ENCODE data around the gene TCEANC2. TPM values are rescaled to one million over a fixed set of nuclear protein-coding genes. Genes with fewer than 3 reads are reported as not detected.

TCEANC2 gene
- total RNA-seq, 1 experiment from 2014 or later = 5.3 TPM

- Histone ChIP-seq H2BK12ac (ENCODE audit: insufficient read length, low read depth, low read length) (no peak overlapping the region), H3K79me2 (ENCODE audit: insufficient read depth, low read length) (no peaks in the 10 kb centered on the region), H3K56ac (ENCODE audit: insufficient read length, low read depth, low read length) (no peak overlapping the region), H2BK5ac (ENCODE audit: insufficient read length, low read length) (no peak overlapping the region), H3K4me1 (ENCODE audit: insufficient read depth, low read length) (no peaks in the 10 kb centered on the region), H3K18ac (ENCODE audit: insufficient read length, low read depth, low read length) (no peak overlapping the region), H4K91ac (ENCODE audit: insufficient read length, low read depth, low read length) (no peak overlapping the region), H3K27me3 (ENCODE audit: insufficient read depth, low read length) (no peaks in the 10 kb centered on the region), H3K4ac (ENCODE audit: low read depth, low read length) (no peak overlapping the region), H3K23ac (ENCODE audit: insufficient read length, low read depth, low read length) (no peak overlapping the region), H3K79me1 (ENCODE audit: insufficient read depth, low read depth, low read length, poor library complexity, severe bottlenecking) (no peaks in the 10 kb centered on the region), H3K14ac (ENCODE audit: insufficient read depth, low read length) (no peak overlapping the region), H3K9ac (ENCODE audit: extremely low read depth, insufficient read length, low read length) (no peak overlapping the region), H3T11ph (ENCODE audit: low read length) (no peak overlapping the region), H3K23me2 (ENCODE audit: insufficient read length, low read depth, low read length, poor library complexity, severe bottlenecking) (no peaks in the 10 kb centered on the region), H3K27ac (ENCODE audit: insufficient read length, low read depth, low read length) (no peak overlapping the region), H3K4me2 (ENCODE audit: insufficient read depth, insufficient read length, low read length) (no peak overlapping the region), H2BK15ac (ENCODE audit: low read depth, low read length) (no peak overlapping the region), H2BK120ac (ENCODE audit: low read depth, low read length, poor library complexity, severe bottlenecking) (no peak overlapping the region), H4K20me1 (ENCODE audit: control insufficient read depth, insufficient read depth, insufficient read length) (no peaks in the 10 kb centered on the region), H4K5ac (ENCODE audit: insufficient read length, low read depth, low read length) (no peak overlapping the region), H2AFZ (ENCODE audit: low read length) (no peak overlapping the region), H2AK5ac (ENCODE audit: insufficient read length, low read length) (no peak overlapping the region), H2BK20ac (ENCODE audit: low read depth, low read length, poor library complexity, severe bottlenecking) (no peak overlapping the region), H3K9me3 (ENCODE audit: control insufficient read depth, low read depth, low read length) (no peaks in the 10 kb centered on the region), H4K8ac (replicated peaks; ENCODE audit: insufficient read length, low read depth, low read length) (no peak overlapping the region)
- no peak overlapping the region for H3K27ac Mint-ChIP-seq
- WGBS (ENCODE audit: extremely low coverage, insufficient read length, low lambda C conversion rate) = no CpG with 5 or more reads among the region's 10 CpGs
- H3K36me3 Mint-ChIP-seq (ENCODE audit: insufficient read depth in 1 of 3, low read depth in 3 of 3) = no peaks in the 10 kb centered on the region
- H3K9me3 Mint-ChIP-seq = no peaks in the 10 kb centered on the region
- H3K4me3 Mint-ChIP-seq = no peak overlapping the region
- peak; percentile 20 for DNase-seq
- H3K4me1 Mint-ChIP-seq = peaks cover 5 to 9% of the 10 kb centered on the region in 2 experiments; a peak in 3 of 4 replicates
- no peak for TF ChIP-seq CTCF (conservative IDR thresholded peaks at IDR 0.05)
- no peaks in the 10 kb centered on the region; the same call in 1 of the 2 replicates for H3K27me3 Mint-ChIP-seq (ENCODE audit: low read depth)
These were observed 57.6 kb downstream of the TCEANC2 start for GRCh38 chr1:54110996-54111395.
